Thyroid gland (tissue), 4 donors: ENCODE measurements around the gene CCDC51. TPM values are rescaled to one million over a fixed set of nuclear protein-coding genes. Genes with fewer than 3 reads are reported as not detected.

ENCODE experiments used
- DNase-seq, 2 donors: peaks; one replicate each; pipeline ENCODE4 v3.0.0-alpha.2; 2019
- H3K27ac ChIP-seq, 3 donors: fragments of 200-600 bp; sonication (generic); 1 replicate in 2 of 3; 2 replicates in 1 of 3; pipeline ENCODE4 v1.5.1; 2016 to 2019; ENCODE audit warnings: mild to moderate bottlenecking in 1 of 3, moderate library complexity in 1 of 3
- H3K27me3 ChIP-seq: fragments of 200-600 bp; sonication (generic); one replicate; pipeline ENCODE4 v1.5.1; 2019
- H3K36me3 ChIP-seq, 2 donors: fragments of 200-600 bp; sonication (generic); one replicate each; pipeline ENCODE4 v1.5.1; 2016 to 2019
- H3K4me1 ChIP-seq, 2 donors: fragments of 200-600 bp; sonication (generic); one replicate each; pipeline ENCODE4 v1.5.1; 2017 to 2019
- H3K4me3 ChIP-seq, 3 donors: fragments of 200-600 bp; sonication (generic); replicated peaks in 1 of 3; 1 replicate in 2 of 3; 2 replicates in 1 of 3; pipeline ENCODE4 v1.5.1; 2016; ENCODE audit warnings: mild to moderate bottlenecking in 1 of 3
- H3K9me3 ChIP-seq: fragments of 200-600 bp; sonication (generic); one replicate; pipeline ENCODE4 v1.5.1; 2017
- CTCF ChIP-seq, 6 experiments: fragments of 200-600 bp in 3 of 6; fragments of 450-650 bp in 3 of 6; sonication (generic) in 3 of 6; IDR thresholded peaks; one replicate each; pipeline ENCODE4 v1.5.1; 2016 to 2019; ENCODE audit warnings: antibody characterized with exemption in 6 of 6, mild to moderate bottlenecking in 2 of 6, inconsistent platforms in 1 of 6, moderate library complexity in 1 of 6
- POLR2A ChIP-seq, 2 donors: fragments of 450-650 bp; IDR thresholded peaks; one replicate each; pipeline ENCODE4 v1.6.1; 2017; ENCODE audit warnings: antibody characterized with exemption in 2 of 2, mild to moderate bottlenecking in 2 of 2, moderate library complexity in 1 of 2
- intact Hi-C: fragments of 100-400 bp; cut with DNase I; formaldehyde crosslinking; loops from one replicate; pipeline ENCODE4 v1.15.1; 2023
- total RNA-seq, 4 donors: library from RNA; depleted of rRNA; stranded (reverse); fragments of >200 nt; gene quantifications; one replicate each; pipeline ENCODE4 v1.2.3, GENCODE V29; 2016

CCDC51 gene
- total RNA-seq, 4 donors from 2014 or later, result 8.6 to 17.0 (median 15.0) TPM

GRCh38 chr3:48387634-48388033 lies 52.3 kb downstream of the CCDC51 start:
- Histone ChIP-seq H3K27me3 (no peaks in the 10 kb centered on the region), H3K4me3 (no peak overlapping the region), H3K27ac (no peak overlapping the region), H3K9me3 (no peaks in the 10 kb centered on the region), H3K36me3 (no peaks in the 10 kb centered on the region), H3K4me1 (no peaks in the 10 kb centered on the region)
- TF ChIP-seq POLR2A (IDR thresholded peaks at IDR 0.05) (no peak), CTCF (IDR thresholded peaks at IDR 0.05) (no peak)
- intact Hi-C loops, result no loop called here
- no peak for DNase-seq

Other genes starting within 250 kb of the CCDC51 start
- 1 to 10 TPM in 3 of 4 donors, not detected in 1; 4.8 to 6.5 (median 5.4) TPM for gene CAMP, start 216.6 kb downstream of the CCDC51 start, total RNA-seq
- 10 to 100 TPM; 28.5 to 48.7 (median 37.8) TPM for gene ZNF589, start 199.0 kb downstream of the CCDC51 start, total RNA-seq
- 10 to 100 TPM; 34.3 to 56.6 (median 44.6) TPM for gene NME6, start 138.8 kb downstream of the CCDC51 start, total RNA-seq
- not detected for gene SPINK8, start 106.5 kb downstream of the CCDC51 start, total RNA-seq
- not detected for gene FBXW12, start 67.9 kb downstream of the CCDC51 start, total RNA-seq
- gene PLXNB1, start 10.0 kb downstream of the CCDC51 start, total RNA-seq, result 100 to 1,000 TPM; 126 to 216 (median 138) TPM
- 100 to 1,000 TPM; 133 to 413 (median 301) TPM for gene TMA7, start 138 bp upstream of the CCDC51 start, total RNA-seq
- 10 to 100 TPM in 2 of 4 donors, 1 to 10 TPM in 2; 8.4 to 13.9 (median 11.0) TPM for gene ATRIP, start 6.6 kb upstream of the CCDC51 start, total RNA-seq
- gene SHISA5, start 64.1 kb upstream of the CCDC51 start, total RNA-seq, result 100 to 1,000 TPM in 3 of 4 donors, 10 to 100 TPM in 1; 100.0 to 120 (median 109) TPM
- gene PFKFB4, start 116.7 kb upstream of the CCDC51 start, total RNA-seq, result 1 to 10 TPM; 2.3 to 4.9 (median 3.2) TPM
- not detected for gene UCN2, start 123.7 kb upstream of the CCDC51 start, total RNA-seq
- 1 to 10 TPM in 1 of 4 donors, under 1 TPM in 3; 0.34 to 1.0 (median 0.80) TPM for gene COL7A1, start 155.2 kb upstream of the CCDC51 start, total RNA-seq
- gene UQCRC1, start 169.5 kb upstream of the CCDC51 start, total RNA-seq, result 100 to 1,000 TPM; 223 to 439 (median 295) TPM
- not detected for gene TMEM89, start 181.7 kb upstream of the CCDC51 start, total RNA-seq
- 10 to 100 TPM in 2 of 4 donors, 1 to 10 TPM in 2; 7.5 to 19.1 (median 11.4) TPM for gene SLC26A6, start 195.3 kb upstream of the CCDC51 start, total RNA-seq
- 1 to 10 TPM in 2 of 4 donors, under 1 TPM in 2; 0.54 to 1.7 (median 1.0) TPM for gene CELSR3, start 222.8 kb upstream of the CCDC51 start, total RNA-seq
- gene NCKIPSD, start 245.8 kb upstream of the CCDC51 start, total RNA-seq, result 10 to 100 TPM; 21.6 to 32.2 (median 31.7) TPM